Neuron (in vitro differentiated cells): ENCODE results near the gene ZNF853.
"Not testable (repeated sequence)": the region's sequence is repeated elsewhere in the genome, so short reads cannot be mapped to it uniquely, and the experiment has no call there.

ENCODE experiments used
- H2AFZ ChIP-seq: one replicate; pipeline ENCODE4 v1.6.1; 2013; ENCODE audit warnings: low read depth, mild to moderate bottlenecking, inconsistent platforms, low read length, moderate library complexity
- H3K27me3 ChIP-seq: one replicate; pipeline ENCODE4 v1.6.1; 2013; ENCODE audit warnings: low read length; ENCODE audit not compliant: insufficient read depth
- H3K36me3 ChIP-seq: one replicate; pipeline ENCODE4 v1.6.1; 2013; ENCODE audit warnings: low read length; ENCODE audit not compliant: insufficient read depth
- H3K4me1 ChIP-seq: one replicate; pipeline ENCODE4 v1.6.1; 2013; ENCODE audit warnings: low read length; ENCODE audit not compliant: insufficient read depth
- H3K4me3 ChIP-seq: 2 replicates; pipeline ENCODE4 v1.5.1; 2013; ENCODE audit warnings: mild to moderate bottlenecking, low read length, moderate library complexity
- H3K9me3 ChIP-seq: one replicate; pipeline ENCODE4 v1.6.1; 2013; ENCODE audit warnings: low read length

ZNF853 gene

GRCh38 chr7:6614953-6615722 lies at the start of gene ZNF853:
TSS of gene ZNF853 (plus strand) at chr7:6615610. CDS start at chr7:6616175, 565 bp downstream.
- H3K4me3 ChIP-seq: peak within 1 kb of the TSS; percentile 90
- H3K9me3 ChIP-seq: no peaks in the 10 kb centered on the region
- peak within 1 kb of the TSS; percentile 98 for H2AFZ ChIP-seq

DNA sequence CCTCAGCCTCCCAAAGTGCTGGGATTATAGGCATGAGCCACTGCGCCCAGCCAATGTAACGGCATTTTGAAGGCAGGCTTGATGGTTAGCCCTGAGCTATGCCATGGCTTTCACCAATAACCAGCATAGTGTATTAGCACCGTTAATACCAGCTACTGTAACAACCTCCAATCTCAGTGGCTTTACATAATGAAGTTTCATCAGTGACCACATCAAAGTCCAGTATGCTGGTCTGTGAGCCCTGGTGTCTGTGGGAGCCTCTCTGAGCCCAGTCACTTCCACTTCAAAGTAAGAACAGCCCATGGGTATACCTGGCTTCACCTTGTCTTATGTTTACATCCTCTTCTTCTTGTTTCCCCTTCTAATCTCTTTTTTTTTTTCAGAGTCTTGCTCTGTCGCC lies 49.8 kb upstream of the ZNF853 start:
- Histone ChIP-seq H2AFZ (no peak overlapping the region), H3K27me3 (no peaks in the 10 kb centered on the region), H3K4me3 (no peak overlapping the region), H3K4me1 (no peaks in the 10 kb centered on the region), H3K36me3 (no peaks in the 10 kb centered on the region), H3K9me3 (no peaks in the 10 kb centered on the region)

More at GRCh38 chr7:6614953-6615722, at the start of gene ZNF853:
- Histone ChIP-seq H3K36me3 (peaks cover 10% of the 10 kb centered on the region), H3K4me1 (peaks cover 12% of the 10 kb centered on the region), H3K27me3 (no peaks in the 10 kb centered on the region)

GRCh38 chr7:6567886-6568285 lies 47.5 kb upstream of the ZNF853 start:
- no peak overlapping the region for H2AFZ ChIP-seq
- H3K4me3 ChIP-seq: no peak overlapping the region
- H3K36me3 ChIP-seq: no peaks in the 10 kb centered on the region
- no peaks in the 10 kb centered on the region for H3K27me3 ChIP-seq
- H3K4me1 ChIP-seq: no peaks in the 10 kb centered on the region
- H3K9me3 ChIP-seq: no peaks in the 10 kb centered on the region

- Histone ChIP-seq H2AFZ (no peak overlapping the region), H3K9me3 (no peaks in the 10 kb centered on the region), H3K4me3 (no peak overlapping the region), H3K36me3 (no peaks in the 10 kb centered on the region), H3K4me1 (no peaks in the 10 kb centered on the region), H3K27me3 (no peaks in the 10 kb centered on the region)
Measured at GRCh38 chr7:6571160-6571779, 44.1 kb upstream of the ZNF853 start.

DNA sequence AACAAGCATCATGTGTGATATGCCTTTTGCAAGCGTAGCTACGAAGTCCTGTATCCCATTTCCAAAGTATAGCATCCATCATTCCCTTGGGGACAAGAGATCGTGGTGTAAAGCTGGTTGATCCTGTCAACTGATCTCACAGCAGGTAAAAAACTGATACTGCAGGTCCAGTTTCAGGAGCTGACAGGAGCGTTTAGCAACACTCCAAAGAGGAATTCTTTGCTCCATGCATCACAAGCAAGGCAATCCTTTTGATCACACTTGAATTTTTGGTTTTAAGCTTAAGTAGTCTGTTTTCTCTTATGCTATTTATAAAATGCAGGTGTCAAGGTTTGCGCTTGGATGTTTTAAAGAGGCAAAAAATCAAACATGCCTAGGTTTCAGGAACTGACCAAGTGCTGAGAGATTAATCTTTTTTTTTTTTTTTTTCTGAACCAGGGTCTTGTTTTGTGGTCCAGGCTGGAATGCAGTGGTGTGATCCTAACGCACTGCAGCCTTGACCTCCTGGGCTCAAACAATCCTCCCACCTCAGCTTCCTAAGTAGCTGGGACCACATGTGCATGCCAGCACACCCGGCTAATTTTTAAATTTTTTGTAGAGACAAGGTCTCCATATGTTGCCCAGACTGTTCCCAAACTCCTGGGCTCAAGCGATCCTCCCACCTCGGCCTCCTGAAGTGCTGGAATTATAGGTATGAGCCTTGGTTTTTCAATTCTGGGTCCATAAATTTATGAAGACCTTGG lies 40.0 kb upstream of the ZNF853 start:
- H2AFZ ChIP-seq: no peak overlapping the region
- H3K9me3 ChIP-seq: no peaks in the 10 kb centered on the region
- H3K36me3 ChIP-seq: no peaks in the 10 kb centered on the region
- H3K27me3 ChIP-seq: no peaks in the 10 kb centered on the region
- no peak overlapping the region for H3K4me3 ChIP-seq
- no peaks in the 10 kb centered on the region for H3K4me1 ChIP-seq

DNA sequence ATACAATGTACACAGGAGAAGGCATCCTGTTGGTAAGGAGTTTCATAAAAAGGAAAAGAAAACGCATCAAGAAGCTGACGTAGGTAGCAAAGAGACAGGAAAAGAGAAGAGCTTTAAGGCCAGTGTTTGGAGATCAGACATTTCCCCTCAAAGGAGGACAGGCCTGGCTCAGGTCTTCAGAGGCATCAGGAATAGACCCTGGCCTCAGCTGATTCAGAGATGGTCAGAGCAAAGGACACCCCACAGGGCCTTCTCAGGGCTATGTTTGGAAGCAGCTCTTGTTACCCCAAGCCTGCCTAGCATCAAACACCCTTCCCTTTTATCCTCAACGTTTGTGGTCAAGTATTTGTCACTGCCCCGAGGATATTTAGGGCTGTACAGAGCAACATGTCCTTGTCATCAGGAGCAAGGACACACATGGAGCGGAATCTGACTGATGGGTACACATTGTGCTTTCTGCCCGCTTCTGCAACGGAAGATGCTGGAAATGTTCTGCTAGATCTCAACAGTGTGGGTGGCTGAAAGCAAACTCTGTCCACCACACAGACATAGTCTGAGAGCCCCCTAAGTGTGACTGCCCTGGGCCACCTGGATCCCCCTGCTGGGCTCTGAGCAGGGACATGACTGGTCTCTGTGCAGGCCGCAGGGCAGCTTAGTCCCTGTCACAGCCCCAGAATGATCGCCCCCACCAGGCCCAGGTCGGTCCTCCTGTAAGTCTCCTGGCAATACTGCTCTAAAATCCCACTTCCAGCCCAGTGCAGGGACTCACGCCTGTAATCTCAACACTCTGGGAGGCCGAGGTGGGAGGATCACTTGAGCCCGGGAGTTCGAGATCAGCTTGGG lies 39.2 kb upstream of the ZNF853 start:
- no peaks in the 10 kb centered on the region for H3K9me3 ChIP-seq
- H3K4me3 ChIP-seq: peak overlapping the region; percentile 40
- H2AFZ ChIP-seq: no peak overlapping the region
- H3K4me1 ChIP-seq: no peaks in the 10 kb centered on the region
- no peaks in the 10 kb centered on the region for H3K36me3 ChIP-seq
- no peaks in the 10 kb centered on the region for H3K27me3 ChIP-seq

DNA sequence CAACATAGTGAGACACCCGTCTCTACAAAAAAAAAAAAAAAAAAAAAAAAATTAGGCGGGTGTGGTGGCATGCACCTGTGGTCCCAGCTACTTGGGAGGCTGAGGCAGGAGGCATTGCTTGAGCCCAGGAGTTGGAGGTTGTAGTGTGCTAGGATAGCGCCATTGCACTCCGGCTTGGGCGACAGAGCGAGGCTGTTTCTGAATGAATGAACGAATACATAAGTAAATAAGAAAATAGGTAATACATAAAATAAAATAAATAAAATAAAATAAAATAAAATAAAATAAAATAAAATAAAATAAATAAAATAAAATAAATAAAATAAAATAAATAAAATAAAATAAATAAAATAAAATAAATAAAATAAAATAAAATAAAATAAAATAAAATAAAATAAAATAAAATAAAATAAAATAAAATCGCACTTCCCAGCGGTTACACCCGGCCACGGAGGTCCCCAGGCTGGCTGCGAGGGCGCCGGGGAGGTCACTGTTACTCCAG lies 38.5 kb upstream of the ZNF853 start:
- not testable (repeated sequence) for H3K36me3 ChIP-seq, H3K9me3 ChIP-seq, H3K27me3 ChIP-seq, H3K4me1 ChIP-seq
- H2AFZ ChIP-seq: peak overlapping the region; percentile 42
- H3K4me3 ChIP-seq: peak overlapping the region; percentile 56

GRCh38 chr7:6577369-6578113 lies 37.9 kb upstream of the ZNF853 start, which contains the start of gene ZDHHC4:
TSS of gene ZDHHC4 (plus strand) at chr7:6577454. CDS start at chr7:6580562, 3,108 bp downstream.
- H3K9me3 ChIP-seq: no peaks in the 10 kb centered on the region
- H2AFZ ChIP-seq: peak within 1 kb of the TSS; percentile 42
- no peaks in the 10 kb centered on the region for H3K27me3 ChIP-seq
- H3K4me3 ChIP-seq: peak within 1 kb of the TSS; percentile 56
- H3K4me1 ChIP-seq: no peaks in the 10 kb centered on the region
- no peaks in the 10 kb centered on the region for H3K36me3 ChIP-seq

DNA sequence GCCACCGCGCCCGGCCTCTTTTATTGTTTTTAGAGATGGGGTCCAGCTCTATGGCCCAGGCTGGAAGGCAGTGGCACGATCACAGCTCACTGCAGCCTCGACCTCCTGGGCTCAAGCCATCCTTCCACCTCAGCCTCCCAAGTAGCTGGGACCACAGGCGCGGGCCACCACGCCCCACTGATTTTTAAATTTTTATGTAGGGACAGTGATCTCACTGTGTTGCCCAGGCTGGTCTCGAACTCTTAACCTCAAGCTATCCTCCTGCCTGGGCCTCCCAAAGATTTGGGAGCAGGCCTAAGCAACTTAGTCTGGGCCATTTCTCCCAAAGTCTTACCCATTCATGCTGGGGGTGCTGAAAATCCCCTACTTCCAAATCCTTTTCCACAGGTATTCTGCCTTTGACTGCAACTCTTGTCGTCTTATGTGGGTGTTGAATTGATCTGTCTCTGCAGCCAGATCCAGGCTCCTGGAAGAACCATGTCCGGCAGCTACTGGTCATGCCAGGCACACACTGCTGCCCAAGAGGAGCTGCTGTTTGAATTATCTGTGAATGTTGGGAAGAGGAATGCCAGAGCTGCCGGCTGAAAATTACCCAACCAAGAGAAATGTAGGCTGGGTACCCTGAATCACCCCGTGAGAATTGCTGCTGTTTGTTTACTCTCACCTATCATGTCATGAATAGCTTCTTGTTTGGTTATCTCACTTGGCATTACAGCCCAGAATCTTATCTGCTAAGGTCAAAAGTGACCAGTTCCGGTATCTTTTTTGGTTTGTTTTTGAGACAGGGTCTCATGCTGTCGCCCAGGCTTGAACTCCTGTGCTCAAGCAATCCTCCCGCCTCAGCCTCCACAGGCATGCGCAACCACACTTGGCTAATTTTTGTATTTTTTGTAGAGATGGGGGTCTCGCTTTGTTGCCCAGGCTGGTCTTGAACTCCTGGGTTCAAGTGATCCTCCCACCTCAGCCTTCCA lies 37.0 kb upstream of the ZNF853 start:
- Histone ChIP-seq H3K36me3 (peaks cover 3% of the 10 kb centered on the region), H3K4me3 (peak overlapping the region; percentile 56), H3K4me1 (no peaks in the 10 kb centered on the region), H3K27me3 (no peaks in the 10 kb centered on the region), H3K9me3 (no peaks in the 10 kb centered on the region), H2AFZ (no peak overlapping the region)

- Histone ChIP-seq H3K27me3 (no peaks in the 10 kb centered on the region), H3K4me3 (no peak overlapping the region), H3K36me3 (peaks cover 3% of the 10 kb centered on the region), H3K4me1 (no peaks in the 10 kb centered on the region), H3K9me3 (no peaks in the 10 kb centered on the region), H2AFZ (no peak overlapping the region)
Measured at GRCh38 chr7:6579446-6579845, 36.0 kb upstream of the ZNF853 start.

DNA sequence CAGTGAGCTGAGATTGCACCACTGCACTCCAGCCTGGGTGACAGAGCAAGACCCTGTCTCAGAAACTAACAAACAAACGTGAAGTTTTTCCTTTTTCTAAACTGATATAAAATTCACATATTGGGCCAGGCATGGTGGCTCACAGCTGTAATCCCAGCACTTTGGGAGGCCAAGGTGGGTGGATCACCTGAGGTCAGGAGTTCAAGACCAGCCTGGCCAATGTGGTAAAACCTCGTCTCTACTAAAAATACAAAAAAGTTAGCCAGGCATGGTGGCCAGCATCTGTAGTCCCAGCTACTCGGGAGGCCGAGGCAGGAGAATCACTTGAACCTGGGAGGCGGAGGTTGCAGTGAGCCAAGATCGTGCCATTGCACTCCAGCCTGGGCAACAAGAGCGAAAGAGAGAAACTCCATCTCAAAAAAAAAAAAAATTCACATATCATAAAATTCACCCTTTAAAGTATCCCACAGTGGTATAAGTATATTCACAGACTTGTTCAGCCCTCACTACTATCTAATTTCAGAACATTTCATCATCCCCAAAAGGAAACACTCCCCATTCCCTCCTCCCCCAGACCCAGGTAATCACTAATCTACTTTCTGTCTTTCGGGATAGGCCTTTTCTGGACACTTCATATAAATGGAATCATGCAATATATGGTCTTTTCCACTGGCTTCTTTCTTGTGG lies 29.5 kb upstream of the ZNF853 start:
- not testable (repeated sequence) for H3K9me3 ChIP-seq, H3K27me3 ChIP-seq, H3K36me3 ChIP-seq, H3K4me3 ChIP-seq, H3K4me1 ChIP-seq, H2AFZ ChIP-seq
